BJ (cell line): ENCODE data around the gene FOSL2. TPM values are rescaled to one million over a fixed set of nuclear protein-coding genes. Genes with fewer than 3 reads are reported as not detected.

Experiments
- CTCF ChIA-PET: fragments of 350-600 bp; formaldehyde crosslinking; extraction: SDS; loops from one replicate; lab custom pipeline; 2021; ENCODE audit warnings: antibody characterized with exemption, inconsistent platforms; lab: Yijun Ruan, JAX
- POLR2A ChIA-PET: fragments of 300-600 bp; sonication (Branson Sonifier 250); formaldehyde crosslinking; extraction: SDS; loops from one replicate; lab custom pipeline; 2021; ENCODE audit warnings: antibody characterized with exemption; lab: Charles Lee
- DNase-seq: peaks from one replicate; pipeline ENCODE4 v3.0.0-alpha.2; 2011; ENCODE audit warnings: low read depth
- H3K27me3 ChIP-seq: 2 replicates; pipeline ENCODE4 v1.6.0; 2011; ENCODE audit warnings: low read length; ENCODE audit not compliant: control insufficient read depth, insufficient read depth
- H3K36me3 ChIP-seq: 2 replicates; pipeline ENCODE4 v1.5.1; 2011; ENCODE audit warnings: low read length; ENCODE audit not compliant: control insufficient read depth, insufficient read depth
- H3K4me3 ChIP-seq: 2 replicates; pipeline ENCODE4 v1.5.1; 2011; ENCODE audit warnings: low read depth, mild to moderate bottlenecking, control low read depth, low read length
- CTCF ChIP-seq: IDR thresholded peaks from 2 replicates; pipeline ENCODE4 v1.5.1; 2011; ENCODE audit warnings: low read depth, mild to moderate bottlenecking, control low read depth, inconsistent platforms, low read length, moderate library complexity; ENCODE audit not compliant: insufficient read depth
- polyA plus RNA-seq: library from polyadenylated mRNA; depleted of rRNA; stranded (reverse); fragments of >200 nt; gene quantifications from 2 replicates; pipeline ENCODE4 v1.2.3, GENCODE V29; 2011

Gene FOSL2
- polyA plus RNA-seq, 1 experiment = 52.5 TPM

- DNase-seq = no peak
- H3K4me3 ChIP-seq = no peak overlapping the region
- H3K36me3 ChIP-seq = no peaks in the 10 kb centered on the region
- H3K27me3 ChIP-seq = no peaks in the 10 kb centered on the region
- TF ChIP-seq CTCF = no peak
- ChIA-PET POLR2A (interaction anchor here (0.6 kb wide), 1 partner anchor 33 kb away, joined by 14 read pairs; no protein-coding TSS in a partner anchor), CTCF (no interaction called here)
Measured at GRCh38 chr2:28357055-28357454, 35.6 kb upstream of the FOSL2 start.

GRCh38 chr2:28357948-28358667 lies 34.5 kb upstream of the FOSL2 start:
- H3K4me3 ChIP-seq = no peak overlapping the region
- ChIA-PET POLR2A (no interaction called here), CTCF (no interaction called here)
- no peaks in the 10 kb centered on the region for H3K36me3 ChIP-seq
- no peak for DNase-seq
- no peak for TF ChIP-seq CTCF
- no peaks in the 10 kb centered on the region for H3K27me3 ChIP-seq

- TF ChIP-seq CTCF = no peak
- POLR2A ChIA-PET = no interaction called here
- DNase-seq = no peak
- Histone ChIP-seq H3K36me3 (no peaks in the 10 kb centered on the region), H3K27me3 (no peaks in the 10 kb centered on the region), H3K4me3 (no peak overlapping the region)
- CTCF ChIA-PET = no interaction called here
Measured at GRCh38 chr2:28358668-28359201, 33.9 kb upstream of the FOSL2 start.

GRCh38 chr2:28359222-28360057 lies 33.2 kb upstream of the FOSL2 start:
- Histone ChIP-seq H3K4me3 (no peak overlapping the region), H3K36me3 (no peaks in the 10 kb centered on the region), H3K27me3 (no peaks in the 10 kb centered on the region)
- CTCF ChIA-PET = interaction anchor here (1.1 to 1.2 kb wide), 2 partner anchors 14 to 17 kb away, joined by 3 to 4 read pairs; no protein-coding TSS in a partner anchor
- no peak for TF ChIP-seq CTCF
- POLR2A ChIA-PET = no interaction called here
- DNase-seq = no peak
